ENCODE measurements around the gene FNDC3B. TPM values are rescaled to one million over a fixed set of nuclear protein-coding genes. Genes with fewer than 3 reads are reported as not detected.

The FNDC3B gene
- total and polyA plus RNA-seq, 9 of the 15 experiments (the other 6 are each of a cell fraction or from before 2014, with no cell fraction given) = 7.0 to 35.8 (median 16.2) TPM

DNA sequence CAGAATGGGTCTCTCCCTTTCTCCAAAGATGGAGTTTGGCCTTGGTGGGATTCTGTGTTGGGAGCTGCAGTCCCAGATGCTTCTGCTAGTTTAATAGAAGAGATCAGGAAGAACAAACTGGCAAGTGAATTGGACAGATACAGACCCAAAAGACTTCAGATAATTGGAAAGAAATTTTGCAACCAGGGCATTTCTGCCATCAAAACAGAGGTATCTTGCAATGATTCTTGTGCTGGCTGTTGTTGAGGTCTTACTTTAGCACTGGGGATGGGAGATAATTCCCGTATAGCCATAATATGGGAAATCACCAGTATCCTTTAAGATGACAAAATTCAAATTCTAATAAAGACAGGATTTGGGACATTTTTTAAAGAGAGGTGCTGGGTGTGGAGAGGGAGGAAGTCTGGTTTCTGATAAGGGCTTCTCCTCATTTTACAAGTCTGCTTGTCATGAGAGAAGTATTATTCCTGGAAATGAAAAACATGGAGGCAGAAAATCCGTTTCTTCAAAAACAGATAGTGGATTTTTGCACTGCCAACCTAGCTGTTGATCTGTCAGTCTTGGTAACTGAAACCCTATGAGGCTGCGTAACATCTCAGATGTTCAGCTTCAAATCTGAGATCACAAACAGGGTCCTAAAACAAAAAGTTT is 40.1 kb downstream of the FNDC3B start (continued):
- TF ChIP-seq, protein P1, sequence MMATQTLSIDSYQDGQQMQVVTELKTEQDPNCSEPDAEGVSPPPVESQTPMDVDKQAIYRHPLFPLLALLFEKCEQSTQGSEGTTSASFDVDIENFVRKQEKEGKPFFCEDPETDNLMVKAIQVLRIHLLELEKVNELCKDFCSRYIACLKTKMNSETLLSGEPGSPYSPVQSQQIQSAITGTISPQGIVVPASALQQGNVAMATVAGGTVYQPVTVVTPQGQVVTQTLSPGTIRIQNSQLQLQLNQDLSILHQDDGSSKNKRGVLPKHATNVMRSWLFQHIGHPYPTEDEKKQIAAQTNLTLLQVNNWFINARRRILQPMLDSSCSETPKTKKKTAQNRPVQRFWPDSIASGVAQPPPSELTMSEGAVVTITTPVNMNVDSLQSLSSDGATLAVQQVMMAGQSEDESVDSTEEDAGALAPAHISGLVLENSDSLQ (IDR thresholded peaks at IDR 0.05) = peak; percentile 36; the same call in 1 of the 2 replicates
- TF ChIP-seq SMARCE1 (IDR thresholded peaks at IDR 0.05) (peak; percentile 48; the same call in 1 of the 2 replicates), RCOR1 (IDR thresholded peaks at IDR 0.05; ENCODE audit: borderline replicate concordance in 1 of 2, low read depth in 2 of 2, low read length in 2 of 2) (peak in 1 of 2 experiments; percentile 68; a peak in 1 of 4 replicates), STAT5A (IDR thresholded peaks at IDR 0.05; ENCODE audit: borderline replicate concordance, low read length) (peak; percentile 55), SPI1 (IDR thresholded peaks at IDR 0.05; ENCODE audit: borderline replicate concordance, low read depth, low read length) (peak; percentile 64; the same call in 1 of the 2 replicates), FOXM1 (IDR thresholded peaks at IDR 0.05; ENCODE audit: low read depth) (no peak), FOXM1 (CRISPR knock-in tag; IDR thresholded peaks at IDR 0.05; ENCODE audit: low read depth) (no peak), POLR2H (tag; IDR thresholded peaks at IDR 0.05; ENCODE audit: low read depth) (peak; percentile 17; the same call in 1 of the 2 replicates), FOSL1 (tag; conservative IDR thresholded peaks at IDR 0.05) (no peak), GTF2E2 (tag; IDR thresholded peaks at IDR 0.05) (peak; percentile 47; the same call in 1 of the 2 replicates), SMAD4 (CRISPR knock-in tag; conservative IDR thresholded peaks at IDR 0.05) (peak; percentile 43; the same call in 1 of the 2 replicates), DPF2 (IDR thresholded peaks at IDR 0.05) (peak; percentile 68)
